Osteocyte (in vitro differentiated cells): ENCODE results near the gene PIK3C2B. TPM values are rescaled to one million over a fixed set of nuclear protein-coding genes. Genes with fewer than 3 reads are reported as not detected.

ENCODE experiments used
- DNase-seq: peaks from one replicate; pipeline ENCODE4 v3.0.0; 2021; ENCODE audit warnings: mixed read lengths; ENCODE audit not compliant: unreplicated experiment; ENCODE audit errors: extremely low spot score
- H3K27ac Mint-ChIP-seq: one replicate; pipeline ENCODE4 v1.8.0; 2021; ENCODE audit warnings: mild to moderate bottlenecking, mixed read lengths; ENCODE audit not compliant: unreplicated experiment
- H3K27me3 Mint-ChIP-seq: one replicate; pipeline ENCODE4 v1.8.0; 2021; ENCODE audit warnings: mixed read lengths; ENCODE audit not compliant: unreplicated experiment
- H3K36me3 Mint-ChIP-seq: one replicate; pipeline ENCODE4 v1.8.0; 2021; ENCODE audit warnings: mixed read lengths; ENCODE audit not compliant: unreplicated experiment
- H3K4me1 Mint-ChIP-seq: one replicate; pipeline ENCODE4 v1.8.0; 2021; ENCODE audit warnings: mixed read lengths; ENCODE audit not compliant: unreplicated experiment
- H3K4me3 Mint-ChIP-seq: one replicate; pipeline ENCODE4 v1.8.0; 2021; ENCODE audit warnings: mild to moderate bottlenecking, moderate library complexity, mixed read lengths; ENCODE audit not compliant: unreplicated experiment
- H3K9me3 Mint-ChIP-seq: one replicate; pipeline ENCODE4 v1.8.0; 2021; ENCODE audit warnings: mixed read lengths; ENCODE audit not compliant: unreplicated experiment
- total RNA-seq: library from RNA; stranded (reverse); gene quantifications from 2 replicates; pipeline ENCODE4 v1.2.1, GENCODE V29; 2021
- TF ChIP-seq, protein P1 (sequence below): fragments of 200-600 bp; sonication (generic); IDR thresholded peaks from 2 replicates; pipeline ENCODE4 v1.5.0; 2021; ENCODE audit warnings: antibody characterized with exemption, mild to moderate bottlenecking, moderate library complexity

Gene PIK3C2B
- total RNA-seq, 1 donor from 2014 or later: 17.5 TPM

DNA sequence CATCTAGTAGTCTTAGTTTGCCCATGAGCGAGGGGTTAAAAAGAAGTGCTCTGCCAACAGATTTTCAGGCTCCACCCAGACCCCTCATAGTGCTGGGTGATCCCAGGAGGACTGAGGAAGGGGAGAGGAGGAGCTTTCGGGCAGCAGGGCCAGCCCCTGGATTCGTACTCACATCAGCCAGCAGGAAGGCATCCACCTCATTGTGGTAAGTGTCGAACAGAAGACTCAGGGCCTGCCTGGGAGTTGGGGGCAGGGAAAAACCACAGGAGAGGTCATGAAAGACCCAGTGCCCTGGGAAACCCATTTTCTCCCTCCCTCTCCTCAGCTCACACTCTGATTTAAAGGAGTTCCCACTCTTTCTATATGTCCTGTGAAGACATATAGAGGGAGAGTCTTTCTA is 34.9 kb downstream of the PIK3C2B start:
- H3K4me1 Mint-ChIP-seq: peaks cover 21% of the 10 kb centered on the region
- no peak overlapping the region for H3K27ac Mint-ChIP-seq
- no peak for DNase-seq
- no peak overlapping the region for H3K4me3 Mint-ChIP-seq
- TF ChIP-seq, protein P1, sequence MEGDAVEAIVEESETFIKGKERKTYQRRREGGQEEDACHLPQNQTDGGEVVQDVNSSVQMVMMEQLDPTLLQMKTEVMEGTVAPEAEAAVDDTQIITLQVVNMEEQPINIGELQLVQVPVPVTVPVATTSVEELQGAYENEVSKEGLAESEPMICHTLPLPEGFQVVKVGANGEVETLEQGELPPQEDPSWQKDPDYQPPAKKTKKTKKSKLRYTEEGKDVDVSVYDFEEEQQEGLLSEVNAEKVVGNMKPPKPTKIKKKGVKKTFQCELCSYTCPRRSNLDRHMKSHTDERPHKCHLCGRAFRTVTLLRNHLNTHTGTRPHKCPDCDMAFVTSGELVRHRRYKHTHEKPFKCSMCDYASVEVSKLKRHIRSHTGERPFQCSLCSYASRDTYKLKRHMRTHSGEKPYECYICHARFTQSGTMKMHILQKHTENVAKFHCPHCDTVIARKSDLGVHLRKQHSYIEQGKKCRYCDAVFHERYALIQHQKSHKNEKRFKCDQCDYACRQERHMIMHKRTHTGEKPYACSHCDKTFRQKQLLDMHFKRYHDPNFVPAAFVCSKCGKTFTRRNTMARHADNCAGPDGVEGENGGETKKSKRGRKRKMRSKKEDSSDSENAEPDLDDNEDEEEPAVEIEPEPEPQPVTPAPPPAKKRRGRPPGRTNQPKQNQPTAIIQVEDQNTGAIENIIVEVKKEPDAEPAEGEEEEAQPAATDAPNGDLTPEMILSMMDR: no peak
- no peaks in the 10 kb centered on the region for H3K27me3 Mint-ChIP-seq
- peaks cover 30% of the 10 kb centered on the region for H3K36me3 Mint-ChIP-seq
- H3K9me3 Mint-ChIP-seq: no peaks in the 10 kb centered on the region

DNA sequence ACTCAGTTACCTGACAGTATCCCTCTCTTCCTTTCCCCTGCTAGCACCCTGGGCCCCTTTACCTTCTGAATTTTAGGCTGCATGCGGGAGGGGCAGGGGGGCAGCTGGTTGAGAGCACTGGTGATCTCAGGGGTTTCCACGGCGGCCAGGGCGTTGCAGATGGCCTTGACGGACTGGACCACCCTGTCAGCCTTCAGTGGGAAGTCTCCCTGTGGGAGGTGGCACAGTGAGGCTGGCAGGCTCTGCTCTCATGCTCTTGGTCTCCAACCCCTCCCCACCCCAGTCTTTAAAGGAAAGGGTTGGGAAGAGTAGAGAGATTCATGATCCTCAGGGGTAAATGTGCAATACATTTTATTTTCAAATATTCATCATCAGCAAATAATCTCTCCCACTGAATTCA is 36.9 kb downstream of the PIK3C2B start:
- H3K36me3 Mint-ChIP-seq: peaks cover 31% of the 10 kb centered on the region
- TF ChIP-seq, protein P1: no peak
- H3K27ac Mint-ChIP-seq: peak overlapping the region; percentile 71
- no peak overlapping the region for H3K4me3 Mint-ChIP-seq
- DNase-seq: no peak
- H3K27me3 Mint-ChIP-seq: no peaks in the 10 kb centered on the region
- peaks cover 20% of the 10 kb centered on the region for H3K4me1 Mint-ChIP-seq
- H3K9me3 Mint-ChIP-seq: no peaks in the 10 kb centered on the region

DNA sequence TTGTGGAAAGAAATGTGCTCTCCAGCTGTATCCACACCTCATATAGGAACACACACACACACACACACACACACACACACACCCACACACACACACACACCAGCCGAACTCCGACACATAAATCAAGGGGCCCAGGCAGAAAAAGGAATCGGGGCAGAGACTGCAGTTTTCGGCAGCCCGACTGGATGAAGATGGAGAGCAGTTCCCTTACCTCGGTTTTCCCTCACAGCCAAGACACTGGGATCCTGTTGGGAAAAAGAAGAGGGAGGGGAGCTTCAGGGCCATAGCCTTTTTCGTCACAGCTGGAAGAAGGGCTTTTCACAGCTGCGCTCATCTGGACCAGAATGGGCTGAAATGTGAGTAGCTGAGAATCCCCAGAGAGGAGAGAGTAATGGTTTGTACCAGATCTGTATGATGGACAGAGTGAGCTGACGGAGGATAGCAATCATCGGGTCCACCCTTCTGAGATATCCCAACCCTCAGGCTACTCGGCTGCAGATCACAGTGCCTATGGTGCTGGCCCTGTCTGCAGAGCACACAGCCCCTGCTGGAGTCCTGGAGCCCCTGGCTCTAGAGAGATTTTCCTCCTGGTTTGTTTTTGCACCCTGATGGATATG is 37.7 kb downstream of the PIK3C2B start:
- Mint-ChIP-seq H3K9me3 (no peaks in the 10 kb centered on the region), H3K27ac (peak overlapping the region; percentile 71), H3K4me1 (peaks cover 20% of the 10 kb centered on the region), H3K4me3 (peak overlapping the region; percentile 7), H3K36me3 (peaks cover 33% of the 10 kb centered on the region), H3K27me3 (no peaks in the 10 kb centered on the region)
- TF ChIP-seq, protein P1: no peak
- no peak for DNase-seq

DNA sequence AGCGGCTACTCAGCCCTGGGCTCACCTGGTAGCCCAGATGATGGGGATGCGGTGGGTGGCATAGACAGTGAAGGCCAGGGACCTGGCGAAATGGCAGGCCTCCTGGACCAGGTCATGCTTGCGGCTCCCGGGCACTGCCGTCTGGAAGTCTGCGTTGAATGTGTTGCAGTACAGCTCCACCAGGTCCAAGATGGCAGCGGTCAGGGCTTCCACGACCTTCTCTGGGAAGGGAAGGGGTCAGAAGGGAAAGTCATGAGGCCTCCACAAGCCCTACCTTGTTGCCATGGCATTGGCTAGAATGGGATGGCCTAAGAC is 38.8 kb downstream of the PIK3C2B start:
- no peaks in the 10 kb centered on the region for H3K27me3 Mint-ChIP-seq
- peaks cover 29% of the 10 kb centered on the region for H3K36me3 Mint-ChIP-seq
- no peak for DNase-seq
- peaks cover 20% of the 10 kb centered on the region for H3K4me1 Mint-ChIP-seq
- H3K9me3 Mint-ChIP-seq: no peaks in the 10 kb centered on the region
- H3K27ac Mint-ChIP-seq: no peak overlapping the region
- TF ChIP-seq, protein P1: no peak
- no peak overlapping the region for H3K4me3 Mint-ChIP-seq

DNA sequence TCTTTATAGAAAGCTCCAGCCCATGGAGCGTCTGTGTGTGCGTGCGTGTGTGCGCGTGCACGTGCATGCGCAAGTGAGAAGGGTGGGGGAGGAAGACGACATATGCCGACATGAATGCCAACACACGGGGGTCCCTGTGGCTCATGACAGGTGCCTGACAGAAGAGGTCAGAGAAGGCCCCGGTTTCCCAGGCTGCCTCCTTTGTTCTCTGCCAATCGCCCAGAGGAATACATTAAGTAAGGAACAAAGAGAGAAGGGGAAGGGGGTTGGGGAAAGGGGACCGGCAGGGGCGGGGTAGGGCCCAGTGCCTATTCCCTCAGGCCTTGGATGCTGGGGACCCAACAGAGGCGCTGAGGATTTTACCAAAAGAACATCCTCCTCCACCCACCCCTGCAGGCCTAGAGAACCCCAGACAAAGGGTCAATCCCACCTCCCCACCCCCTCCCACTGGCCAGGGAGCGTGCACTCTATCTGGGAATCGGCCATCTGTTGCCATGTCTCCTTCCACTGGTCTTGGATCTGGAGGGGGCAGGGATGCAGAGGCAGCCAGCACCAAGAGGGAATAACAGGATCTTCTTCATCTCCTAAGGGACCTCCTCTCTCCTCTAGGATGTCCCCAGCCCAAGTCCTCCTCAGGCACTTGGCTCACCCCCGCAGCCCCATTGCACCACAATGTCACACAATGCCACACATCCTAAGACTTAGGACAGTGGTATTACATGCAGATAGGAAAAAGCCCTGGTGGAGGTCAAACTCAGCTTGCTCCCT is 39.4 kb downstream of the PIK3C2B start:
- H3K4me3 Mint-ChIP-seq: no peak overlapping the region
- TF ChIP-seq, protein P1: no peak
- H3K27me3 Mint-ChIP-seq: no peaks in the 10 kb centered on the region
- peaks cover 20% of the 10 kb centered on the region for H3K4me1 Mint-ChIP-seq
- H3K36me3 Mint-ChIP-seq: peaks cover 24% of the 10 kb centered on the region
- no peaks in the 10 kb centered on the region for H3K9me3 Mint-ChIP-seq
- H3K27ac Mint-ChIP-seq: no peak overlapping the region
- no peak for DNase-seq
